Measurements from ENCODE around the gene SIPA1L2.

The SIPA1L2 gene

DNA sequence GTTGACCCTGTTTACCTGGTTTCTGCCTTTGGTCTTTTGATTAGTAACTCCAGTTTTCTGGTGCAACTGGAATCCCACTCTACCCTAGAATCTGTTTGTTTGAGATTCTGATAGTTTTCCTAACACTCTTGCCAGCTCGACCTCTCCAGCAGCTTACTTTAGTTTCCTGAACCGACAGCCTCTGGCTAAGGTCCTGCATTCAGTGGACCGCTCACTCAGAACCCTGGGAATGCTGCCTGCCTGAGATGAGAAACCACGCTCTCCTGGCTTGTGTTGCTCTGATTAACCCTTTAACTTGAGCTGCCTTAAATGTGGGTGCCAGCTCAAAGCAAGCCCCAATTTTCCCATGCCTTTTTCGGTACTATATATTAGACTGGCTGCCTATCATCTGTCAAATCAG, 45.3 kb upstream of the SIPA1L2 start:
- TF ChIP-seq SIN3A (IDR thresholded peaks at IDR 0.05; ENCODE audit: borderline replicate concordance, insufficient read depth, low read length) (no peak), POLR2AphosphoS5 (IDR thresholded peaks at IDR 0.05; ENCODE audit: low read depth, low read length) (no peak), TAF1 (IDR thresholded peaks at IDR 0.05; ENCODE audit: borderline replicate concordance, insufficient read depth, low read length) (no peak), FOXP2 (optimal IDR thresholded peaks at IDR 0.05; ENCODE audit: borderline replicate concordance, extremely low read depth, extremely low read length, insufficient read depth) (no peak)
- TF ChIP-seq, protein P1, sequence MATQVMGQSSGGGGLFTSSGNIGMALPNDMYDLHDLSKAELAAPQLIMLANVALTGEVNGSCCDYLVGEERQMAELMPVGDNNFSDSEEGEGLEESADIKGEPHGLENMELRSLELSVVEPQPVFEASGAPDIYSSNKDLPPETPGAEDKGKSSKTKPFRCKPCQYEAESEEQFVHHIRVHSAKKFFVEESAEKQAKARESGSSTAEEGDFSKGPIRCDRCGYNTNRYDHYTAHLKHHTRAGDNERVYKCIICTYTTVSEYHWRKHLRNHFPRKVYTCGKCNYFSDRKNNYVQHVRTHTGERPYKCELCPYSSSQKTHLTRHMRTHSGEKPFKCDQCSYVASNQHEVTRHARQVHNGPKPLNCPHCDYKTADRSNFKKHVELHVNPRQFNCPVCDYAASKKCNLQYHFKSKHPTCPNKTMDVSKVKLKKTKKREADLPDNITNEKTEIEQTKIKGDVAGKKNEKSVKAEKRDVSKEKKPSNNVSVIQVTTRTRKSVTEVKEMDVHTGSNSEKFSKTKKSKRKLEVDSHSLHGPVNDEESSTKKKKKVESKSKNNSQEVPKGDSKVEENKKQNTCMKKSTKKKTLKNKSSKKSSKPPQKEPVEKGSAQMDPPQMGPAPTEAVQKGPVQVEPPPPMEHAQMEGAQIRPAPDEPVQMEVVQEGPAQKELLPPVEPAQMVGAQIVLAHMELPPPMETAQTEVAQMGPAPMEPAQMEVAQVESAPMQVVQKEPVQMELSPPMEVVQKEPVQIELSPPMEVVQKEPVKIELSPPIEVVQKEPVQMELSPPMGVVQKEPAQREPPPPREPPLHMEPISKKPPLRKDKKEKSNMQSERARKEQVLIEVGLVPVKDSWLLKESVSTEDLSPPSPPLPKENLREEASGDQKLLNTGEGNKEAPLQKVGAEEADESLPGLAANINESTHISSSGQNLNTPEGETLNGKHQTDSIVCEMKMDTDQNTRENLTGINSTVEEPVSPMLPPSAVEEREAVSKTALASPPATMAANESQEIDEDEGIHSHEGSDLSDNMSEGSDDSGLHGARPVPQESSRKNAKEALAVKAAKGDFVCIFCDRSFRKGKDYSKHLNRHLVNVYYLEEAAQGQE (IDR thresholded peaks at IDR 0.05; ENCODE audit: insufficient read depth in 1 of 2, low read depth in 2 of 2, low read length in 2 of 2) = no peak

DNA sequence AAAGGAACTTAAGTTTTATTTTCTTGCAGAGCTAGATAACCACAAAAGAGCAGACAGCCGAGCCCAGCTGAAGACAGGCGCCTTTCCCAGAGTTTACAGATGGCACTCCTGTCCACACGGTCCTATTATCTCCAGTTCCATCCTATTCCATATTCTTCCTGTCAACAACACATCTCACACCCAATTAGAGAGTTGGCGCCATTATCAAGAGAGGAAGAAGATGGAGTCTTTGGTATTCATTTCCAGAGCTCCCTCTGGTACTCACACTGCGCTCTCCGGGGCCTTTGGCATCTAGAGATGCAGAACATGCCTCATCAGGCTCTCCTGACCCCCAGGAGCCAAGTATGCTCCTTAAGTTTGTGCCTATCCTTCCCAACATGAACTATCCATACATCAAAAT, 43.3 kb upstream of the SIPA1L2 start:
- TF ChIP-seq, protein P1 (IDR thresholded peaks at IDR 0.05; ENCODE audit: insufficient read depth in 1 of 2, low read depth in 2 of 2, low read length in 2 of 2) = no peak
- TF ChIP-seq FOXP2 (optimal IDR thresholded peaks at IDR 0.05; ENCODE audit: borderline replicate concordance, extremely low read depth, extremely low read length, insufficient read depth) = no peak
- TF ChIP-seq TAF1 (IDR thresholded peaks at IDR 0.05; ENCODE audit: borderline replicate concordance, insufficient read depth, low read length) = no peak
- no peak for TF ChIP-seq POLR2AphosphoS5 (IDR thresholded peaks at IDR 0.05; ENCODE audit: low read depth, low read length)
- no peak for TF ChIP-seq SIN3A (IDR thresholded peaks at IDR 0.05; ENCODE audit: borderline replicate concordance, insufficient read depth, low read length)

DNA sequence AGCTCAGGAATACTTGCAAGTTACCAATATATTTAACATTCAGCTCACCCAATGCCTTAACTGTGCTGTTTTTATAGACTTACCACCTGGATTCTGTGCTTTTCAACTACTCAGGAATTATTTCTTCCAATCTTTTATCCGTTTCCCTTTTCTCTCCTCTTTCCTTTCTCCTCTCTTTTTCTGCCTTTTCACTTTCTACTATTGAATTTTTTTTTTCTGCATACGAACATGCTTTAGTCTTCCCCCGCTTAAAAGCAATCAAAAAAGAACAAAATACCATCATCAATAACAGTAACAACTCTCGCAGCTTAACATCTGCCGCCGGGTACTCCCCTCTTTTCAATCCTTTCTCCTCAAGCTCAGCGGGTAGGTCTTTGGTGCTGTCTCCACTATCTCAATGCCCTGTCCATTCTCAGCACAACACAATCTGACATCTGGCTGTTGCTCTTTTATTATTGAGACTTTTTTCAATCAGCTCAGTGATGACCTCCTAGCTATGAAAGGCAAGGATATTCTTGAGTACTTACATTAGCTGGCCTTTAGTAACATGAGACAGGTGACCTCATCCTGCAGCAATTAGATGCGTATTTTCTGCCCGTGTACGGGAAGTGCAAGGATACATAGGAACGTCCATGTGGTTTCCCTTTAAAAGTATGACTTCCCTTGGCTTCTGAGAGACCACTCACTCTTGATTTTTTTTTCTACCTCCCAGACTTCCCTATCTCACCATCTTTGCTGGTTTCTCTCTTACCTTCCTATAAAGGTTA, 40.2 kb upstream of the SIPA1L2 start:
- TF ChIP-seq, protein P1 (IDR thresholded peaks at IDR 0.05; ENCODE audit: insufficient read depth in 1 of 2, low read depth in 2 of 2, low read length in 2 of 2) = no peak
- TF ChIP-seq TAF1 (IDR thresholded peaks at IDR 0.05; ENCODE audit: borderline replicate concordance, insufficient read depth, low read length) (no peak), FOXP2 (optimal IDR thresholded peaks at IDR 0.05; ENCODE audit: borderline replicate concordance, extremely low read depth, extremely low read length, insufficient read depth) (no peak), POLR2AphosphoS5 (IDR thresholded peaks at IDR 0.05; ENCODE audit: low read depth, low read length) (no peak), SIN3A (IDR thresholded peaks at IDR 0.05; ENCODE audit: borderline replicate concordance, insufficient read depth, low read length) (0 out of 2 replicates have a peak, but pooled peaks have one; percentile 33)

DNA sequence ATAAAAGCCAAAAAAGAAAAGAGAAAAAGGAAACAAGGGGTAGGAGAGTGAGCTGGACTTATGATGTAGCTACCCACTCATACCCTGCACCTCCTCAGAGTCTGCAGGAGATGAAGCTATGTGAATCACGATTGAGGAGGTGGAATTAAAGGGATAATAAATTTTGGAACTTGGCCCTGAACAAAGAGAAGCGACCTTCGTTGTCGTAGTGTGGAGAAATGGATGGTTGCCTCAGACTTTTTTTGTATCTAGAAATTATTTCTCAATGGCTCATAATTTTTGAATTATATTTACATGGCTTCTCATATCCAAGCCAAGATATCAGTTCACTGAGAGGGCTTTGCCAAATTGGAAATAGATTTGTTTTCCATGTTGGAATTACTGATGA, 37.8 kb upstream of the SIPA1L2 start:
- TF ChIP-seq TAF1 (IDR thresholded peaks at IDR 0.05; ENCODE audit: borderline replicate concordance, insufficient read depth, low read length) (no peak), SIN3A (IDR thresholded peaks at IDR 0.05; ENCODE audit: borderline replicate concordance, insufficient read depth, low read length) (no peak)
- TF ChIP-seq, protein P1 (IDR thresholded peaks at IDR 0.05; ENCODE audit: insufficient read depth in 1 of 2, low read depth in 2 of 2, low read length in 2 of 2) = no peak

All from PFSK-1 (cell line).